Ovary (tissue), 9 donors: ENCODE data around the gene AOX1. TPM values are rescaled to one million over a fixed set of nuclear protein-coding genes. Genes with fewer than 3 reads are reported as not detected.
"Not testable (repeated sequence)": the region's sequence is repeated elsewhere in the genome, so short reads cannot be mapped to it uniquely, and the experiment has no call there.

Experiments
- DNase-seq, 5 donors: peaks; one replicate each; pipeline ENCODE4 v3.0.0-alpha.2; 2019 to 2020
- H3K27ac ChIP-seq, 2 donors: fragments of 200-600 bp; one replicate each; pipeline versions ENCODE4 v1.5.1 to v1.8.0; 2019 to 2022
- H3K27me3 ChIP-seq: fragments of 200-600 bp; one replicate; pipeline ENCODE4 v1.8.0; 2022
- H3K36me3 ChIP-seq: fragments of 200-600 bp; sonication (generic); one replicate; pipeline ENCODE4 v1.5.1; 2019
- H3K4me1 ChIP-seq: one replicate; pipeline ENCODE4 v1.8.1; 2013; ENCODE audit warnings: mild to moderate bottlenecking, moderate library complexity; ENCODE audit not compliant: insufficient read depth
- H3K4me3 ChIP-seq: fragments of 200-600 bp; sonication (generic); one replicate; pipeline ENCODE4 v1.5.1; 2017
- H3K9me3 ChIP-seq, 2 donors: fragments of 200-600 bp in 1 of 2; sonication (generic) in 1 of 2; one replicate each; pipeline versions ENCODE4 v1.5.1 to v1.8.1; 2013 to 2019; ENCODE audit warnings: mild to moderate bottlenecking in 1 of 2, moderate library complexity in 1 of 2
- CTCF ChIP-seq, 3 donors: fragments of 450-650 bp in 2 of 3; fragments of 200-600 bp in 1 of 3; IDR thresholded peaks; one replicate each; pipeline versions ENCODE4 v1.5.1 to v1.8.0; 2016 to 2022; ENCODE audit warnings: antibody characterized with exemption in 3 of 3, mild to moderate bottlenecking in 1 of 3
- EP300 ChIP-seq: sonication (generic); formaldehyde crosslinking; IDR thresholded peaks from one replicate; pipeline ENCODE4 v1.6.1; 2017; ENCODE audit warnings: antibody characterized with exemption
- POLR2A ChIP-seq: fragments of 450-650 bp; IDR thresholded peaks from one replicate; pipeline ENCODE4 v1.6.1; 2017; ENCODE audit warnings: antibody characterized with exemption, mild to moderate bottlenecking, moderate library complexity
- WGBS, 3 donors: extraction: QIAGEN DNeasy Blood & Tissue Kit in 1 of 3; methylation state at CpG; one replicate each; pipeline versions ENCODE4 v1.1.5 to v1.1.7; 2013 to 2017; 5-methylcytosine and 5-hydroxymethylcytosine counted together
- intact Hi-C, 4 donors: fragments of 100-400 bp; cut with DNase I; formaldehyde crosslinking; loops; one replicate each; pipeline versions ENCODE4 v1.11.0 to v1.15.1; 2022 to 2023
- polyA plus RNA-seq, 2 donors: library from polyadenylated mRNA; stranded (reverse); fragments of 200-250 nt in 1 of 2; fragments of 350-450 nt in 1 of 2; fragmentation: Illumina TruSeq in 1 of 2; extraction: RNeasy Lipid Tissue Mini Kit (QIAGEN cat#74804) in 1 of 2; gene quantifications; one replicate each; pipeline ENCODE4 v1.2.3, GENCODE V29; 2013 to 2014
- total RNA-seq, 7 donors: library from RNA; depleted of rRNA in 2 of 7; stranded (reverse); fragments of >200 nt in 2 of 7; fragmentation: NEBNext Ultra II Directional in 3 of 7; extraction: Animal tissue kit (Norgen Biotek cat#: 25700) in 3 of 7; gene quantifications; one replicate each; pipeline versions ENCODE4 v1.1.0 to v1.2.4, GENCODE V29; 2016 to 2023
- donor health status: DM: no; HTN: no; CAD: no; lungs with moderate emphysema.
- donor health status: DM: no; HTN: no; CAD: no.
- donor health status: Bipolar disorder and iron deficiency.
- donor health status: DM: yes; HTN: yes; CAD: no.
- donor health status: DM: no; HTN: no; CAD: no.
- donor health status: DM: yes; HTN: yes; CAD: no.

AOX1 gene
- total and polyA plus RNA-seq, 9 donors, result 29.1 to 105 (median 67.2) TPM

GRCh38 chr2:200713003-200713703 lies 127.3 kb downstream of the AOX1 start:
- Histone ChIP-seq H3K4me3 (peak overlapping the region; percentile 26), H3K36me3 (no peaks in the 10 kb centered on the region), H3K4me1 (no peaks in the 10 kb centered on the region), H3K27ac (no peak overlapping the region), H3K9me3 (no peaks in the 10 kb centered on the region), H3K27me3 (no peaks in the 10 kb centered on the region)
- WGBS, 3 donors, result 5 to 7% (median 6%) methylated on average over 17 of the region's 17 CpGs
- peak; percentile 68 to 81 (median 70) for DNase-seq
- no peak for TF ChIP-seq EP300
- peak; percentile 34 for TF ChIP-seq POLR2A
- peak; percentile 47 to 82 (median 82) for TF ChIP-seq CTCF (IDR thresholded peaks at IDR 0.05)
- intact Hi-C loops, result loop anchor here in 3 of 4 donors (5.0 to 10.0 kb wide), 3 partner anchors 99 to 172 kb away; partner anchors contain the start of genes BZW1 (in 2 of the 3), NIF3L1 (in 2 of the 3) and PPIL3 (in 2 of the 3)

GRCh38 chr2:200713704-200714064 lies 127.9 kb downstream of the AOX1 start:
- Histone ChIP-seq H3K4me1 (no peaks in the 10 kb centered on the region), H3K27ac (no peak overlapping the region), H3K4me3 (no peak overlapping the region), H3K36me3 (no peaks in the 10 kb centered on the region), H3K9me3 (no peaks in the 10 kb centered on the region), H3K27me3 (no peaks in the 10 kb centered on the region)
- no peak for TF ChIP-seq POLR2A
- TF ChIP-seq EP300, result no peak
- no peak for TF ChIP-seq CTCF (IDR thresholded peaks at IDR 0.05)
- whole genome bisulfite sequencing, 3 donors, result 89 to 96% (median 95%) methylated on average over 4 of the region's 4 CpGs
- DNase-seq, result peak in 1 of 5 donors; percentile 21
- intact Hi-C loops, result loop anchor here in 3 of 4 donors (5.0 to 10.0 kb wide), 3 partner anchors 99 to 171 kb away; partner anchors contain the start of genes BZW1 (in 2 of the 3), NIF3L1 (in 2 of the 3) and PPIL3 (in 2 of the 3)

- not testable (repeated sequence) for H3K27ac ChIP-seq, DNase-seq, H3K9me3 ChIP-seq, H3K4me3 ChIP-seq, H3K36me3 ChIP-seq, H3K4me1 ChIP-seq, H3K27me3 ChIP-seq
- intact Hi-C loops, result loop anchor here in 2 of 4 donors (10.0 kb wide), 2 partner anchors 100 to 170 kb away; partner anchors contain the start of genes NIF3L1 (in 2 of the 2), PPIL3 (in 2 of the 2) and BZW1 (in 1 of the 2)
- WGBS, 3 donors, result 99 to 100% (median 100%) methylated on average over 3 of the region's 3 CpGs
Measured at GRCh38 chr2:200715014-200715413, 129.2 kb downstream of the AOX1 start.

GRCh38 chr2:200716386-200716785 lies 130.6 kb downstream of the AOX1 start:
- no peak overlapping the region for H3K4me3 ChIP-seq
- H3K27ac ChIP-seq, result no peak overlapping the region
- intact Hi-C loops, result loop anchor here in 2 of 4 donors (10.0 kb wide), 2 partner anchors 98 to 168 kb away; partner anchors contain the start of genes NIF3L1 (in 2 of the 2), PPIL3 (in 2 of the 2) and BZW1 (in 1 of the 2)
- no peaks in the 10 kb centered on the region for H3K9me3 ChIP-seq
- no peaks in the 10 kb centered on the region for H3K36me3 ChIP-seq
- 86 to 92% (median 91%) methylated on average over 1 of the region's 1 CpG for WGBS, 3 donors
- DNase-seq, result no peak
- H3K4me1 ChIP-seq, result no peaks in the 10 kb centered on the region
- no peaks in the 10 kb centered on the region for H3K27me3 ChIP-seq
- no peak for TF ChIP-seq POLR2A
- TF ChIP-seq CTCF (IDR thresholded peaks at IDR 0.05), result no peak
- no peak for TF ChIP-seq EP300

Other genes starting within 250 kb of the AOX1 start
- 10 to 100 TPM in 6 of 7 donors, 1 to 10 TPM in 1; 9.5 to 15.1 (median 12.1) TPM for gene KCTD18, start 75.9 kb upstream of the AOX1 start, total RNA-seq
- gene KCTD18, start 75.9 kb upstream of the AOX1 start, polyA plus RNA-seq, result 10 to 100 TPM; 12.0 to 14.6 TPM
- gene SGO2, start 59.8 kb upstream of the AOX1 start, total RNA-seq, result 1 to 10 TPM; 2.0 to 4.4 (median 2.7) TPM
- 1 to 10 TPM; 1.8 to 2.8 TPM for gene SGO2, start 59.8 kb upstream of the AOX1 start, polyA plus RNA-seq
- 100 to 1,000 TPM; 104 to 278 (median 156) TPM for gene BZW1, start 225.9 kb downstream of the AOX1 start, total RNA-seq
- gene BZW1, start 225.9 kb downstream of the AOX1 start, polyA plus RNA-seq, result 100 to 1,000 TPM in 1 of 2 donors, 10 to 100 TPM in 1; 47.0 to 119 TPM